GM21825 (cell line): Measurements from ENCODE around the gene RAB7A.
"Not testable (repeated sequence)": the region's sequence is repeated elsewhere in the genome, so short reads cannot be mapped to it uniquely, and the experiment has no call there.

Experiments used
- ATAC-seq: cut with Tn5 transposase; IDR thresholded peaks from one replicate; pipeline ENCODE4 v1.9.1; 2021; ENCODE audit warnings: mild to moderate bottlenecking, moderate library complexity; ENCODE audit not compliant: unreplicated experiment

The RAB7A gene

GRCh38 chr3:128710816-128711433, 15.1 kb upstream of the RAB7A start:
- ATAC-seq, result no peak

GRCh38 chr3:128712848-128713247, 13.1 kb upstream of the RAB7A start:
- no peak for ATAC-seq

- ATAC-seq, result no peak
Observed at GRCh38 chr3:128714887-128715491, 11.0 kb upstream of the RAB7A start.

- not testable (repeated sequence) for ATAC-seq
Observed at GRCh38 chr3:128718892-128719291, 7.1 kb upstream of the RAB7A start.

- no peak for ATAC-seq
Observed at GRCh38 chr3:128720891-128721290, 5.1 kb upstream of the RAB7A start.

- ATAC-seq, result no peak
Observed at GRCh38 chr3:128723477-128723876, 2.5 kb upstream of the RAB7A start.

- ATAC-seq, result peak; percentile 20
Observed at GRCh38 chr3:128725547-128726022, 398 bp upstream of the RAB7A start.

GRCh38 chr3:128727059-128727458, 1.1 kb downstream of the RAB7A start:
- no peak for ATAC-seq

GRCh38 chr3:128727485-128727884, 1.5 kb downstream of the RAB7A start:
- ATAC-seq, result no peak

GRCh38 chr3:128727996-128728395, 2.0 kb downstream of the RAB7A start:
- no peak for ATAC-seq

GRCh38 chr3:128728521-128728920, 2.5 kb downstream of the RAB7A start:
- not testable (repeated sequence) for ATAC-seq

GRCh38 chr3:128730471-128730870, 4.5 kb downstream of the RAB7A start:
- ATAC-seq, result no peak

GRCh38 chr3:128734523-128735189, 8.7 kb downstream of the RAB7A start:
- ATAC-seq, result no peak

- no peak for ATAC-seq
Observed at GRCh38 chr3:128735287-128735686, 9.3 kb downstream of the RAB7A start.

- ATAC-seq, result no peak
Observed at GRCh38 chr3:128735884-128736283, 9.9 kb downstream of the RAB7A start.

GRCh38 chr3:128736601-128737000, 10.6 kb downstream of the RAB7A start:
- no peak for ATAC-seq

GRCh38 chr3:128740621-128741020, 14.6 kb downstream of the RAB7A start:
- no peak for ATAC-seq

GRCh38 chr3:128742821-128743594, 17.0 kb downstream of the RAB7A start:
- ATAC-seq, result no peak

- ATAC-seq, result no peak
Observed at GRCh38 chr3:128745742-128746141, 19.8 kb downstream of the RAB7A start.

GRCh38 chr3:128746881-128747280, 20.9 kb downstream of the RAB7A start:
- ATAC-seq, result no peak

- ATAC-seq, result no peak
Observed at GRCh38 chr3:128748557-128748956, 22.6 kb downstream of the RAB7A start.
